NCI-H1048 (cell line): Measurements from ENCODE around the gene GDE1.
"Not testable (repeated sequence)": the region's sequence is repeated elsewhere in the genome, so short reads cannot be mapped to it uniquely, and the experiment has no call there.

Experiments used
- DNase-seq: peaks from one replicate; lab custom pipeline; 2025; lab: John Stamatoyannopoulos, UW

GDE1 gene, protein sequence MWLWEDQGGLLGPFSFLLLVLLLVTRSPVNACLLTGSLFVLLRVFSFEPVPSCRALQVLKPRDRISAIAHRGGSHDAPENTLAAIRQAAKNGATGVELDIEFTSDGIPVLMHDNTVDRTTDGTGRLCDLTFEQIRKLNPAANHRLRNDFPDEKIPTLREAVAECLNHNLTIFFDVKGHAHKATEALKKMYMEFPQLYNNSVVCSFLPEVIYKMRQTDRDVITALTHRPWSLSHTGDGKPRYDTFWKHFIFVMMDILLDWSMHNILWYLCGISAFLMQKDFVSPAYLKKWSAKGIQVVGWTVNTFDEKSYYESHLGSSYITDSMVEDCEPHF

DNA sequence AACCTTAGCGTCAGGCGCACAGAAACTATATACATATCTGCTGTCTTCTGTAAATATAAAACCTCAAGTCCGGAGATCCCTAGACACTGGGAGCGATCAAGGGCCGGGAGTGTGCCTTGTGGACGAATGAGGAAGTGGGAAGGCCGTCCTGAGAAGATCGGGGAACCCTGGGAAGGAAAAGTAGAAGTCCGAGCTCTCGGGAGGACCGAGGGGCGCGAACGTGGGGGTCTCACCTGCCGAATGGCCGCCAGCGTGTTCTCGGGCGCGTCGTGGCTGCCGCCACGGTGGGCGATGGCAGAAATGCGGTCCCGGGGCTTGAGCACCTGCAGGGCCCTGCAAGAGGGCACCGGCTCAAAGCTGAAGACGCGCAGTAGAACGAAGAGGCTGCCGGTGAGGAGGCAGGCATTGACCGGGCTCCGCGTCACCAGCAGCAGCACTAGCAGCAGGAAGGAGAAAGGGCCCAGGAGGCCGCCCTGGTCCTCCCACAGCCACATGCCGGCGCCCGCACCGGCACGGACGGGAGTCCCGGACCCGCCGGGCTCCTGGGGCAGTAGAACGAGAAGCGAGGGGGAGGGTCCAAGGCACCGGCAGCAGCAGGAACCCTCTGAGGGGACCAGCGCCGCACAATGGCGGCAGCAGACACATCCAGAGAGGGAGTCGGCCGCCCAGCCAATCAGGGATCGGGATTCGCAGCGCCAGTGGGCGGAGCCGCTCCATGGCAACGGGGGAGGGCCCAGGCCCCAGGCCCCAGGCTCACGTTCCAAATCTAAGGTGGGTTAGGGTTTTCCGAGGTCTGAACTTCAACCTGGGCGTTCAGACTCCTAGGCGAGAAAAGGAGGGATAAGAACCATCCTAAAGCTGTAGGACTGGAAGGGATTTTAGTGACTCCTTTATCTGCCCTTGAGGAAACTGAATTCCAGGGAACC, at the start of gene GDE1:
Gene GDE1, minus strand, starts transcription at position 628 of the 926 bp plus-strand sequence. Its CDS starts 134 bp downstream, at position 494.
- DNase-seq = peak; percentile 50

DNA sequence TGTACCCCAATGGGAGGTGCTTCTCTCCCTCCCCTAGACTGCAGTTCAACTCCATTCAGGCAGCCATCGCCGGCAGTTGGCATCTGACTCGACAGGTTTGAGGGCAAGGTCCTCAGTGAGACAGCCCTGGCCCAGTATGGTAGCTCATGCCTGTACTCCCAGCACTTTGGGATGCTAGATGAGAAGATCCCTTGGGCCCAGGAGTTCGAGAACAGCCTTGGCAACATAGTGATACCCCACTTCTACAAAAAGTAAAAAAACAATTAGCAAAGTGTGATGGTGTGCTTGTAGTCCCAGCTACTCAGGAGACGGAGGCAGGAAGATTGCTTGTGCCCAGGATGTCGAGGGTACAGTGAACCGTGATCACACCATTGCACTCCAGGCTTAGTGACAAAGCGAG, 45.7 kb upstream of the GDE1 start:
- no peak for DNase-seq

DNA sequence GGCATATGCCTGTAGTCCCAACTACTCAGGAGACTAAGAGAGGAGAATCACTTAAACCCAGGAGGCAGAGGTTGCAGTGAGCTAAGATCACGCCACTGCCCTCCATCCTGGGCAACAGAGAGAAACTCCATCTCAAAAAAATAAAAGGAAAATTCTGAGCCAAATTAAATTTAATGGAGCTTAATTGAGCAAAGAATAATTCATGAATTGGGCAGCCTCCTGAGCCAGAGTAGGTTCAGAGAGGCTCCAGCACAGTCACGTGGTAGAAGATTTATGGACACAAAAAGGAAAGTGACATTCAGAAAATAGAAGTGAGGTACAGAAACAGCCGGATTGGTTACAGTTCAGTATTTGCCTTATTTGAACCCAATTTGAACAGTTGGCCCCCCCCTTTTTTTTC, 44.5 kb upstream of the GDE1 start:
- no peak for DNase-seq

DNA sequence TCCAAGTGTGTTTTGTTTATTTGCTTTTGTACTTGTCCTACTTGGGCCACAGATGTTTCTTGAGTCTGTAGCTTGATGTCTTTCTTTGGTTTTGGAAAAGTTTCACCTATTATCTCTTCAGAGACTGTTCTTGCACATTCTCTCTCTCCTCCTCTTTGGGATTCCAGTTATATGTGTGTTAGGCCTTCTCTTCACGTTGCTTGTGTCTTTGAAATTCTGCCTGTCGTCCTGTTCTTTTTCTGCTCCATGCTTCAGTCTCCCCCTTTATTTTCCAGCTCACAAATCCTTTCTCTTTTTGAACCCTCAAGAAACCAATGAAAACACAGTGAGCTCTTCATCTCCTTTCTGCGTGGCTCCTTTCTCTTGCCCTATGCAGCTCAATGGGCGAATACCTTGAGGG, 41.5 kb upstream of the GDE1 start:
- DNase-seq = no peak

DNA sequence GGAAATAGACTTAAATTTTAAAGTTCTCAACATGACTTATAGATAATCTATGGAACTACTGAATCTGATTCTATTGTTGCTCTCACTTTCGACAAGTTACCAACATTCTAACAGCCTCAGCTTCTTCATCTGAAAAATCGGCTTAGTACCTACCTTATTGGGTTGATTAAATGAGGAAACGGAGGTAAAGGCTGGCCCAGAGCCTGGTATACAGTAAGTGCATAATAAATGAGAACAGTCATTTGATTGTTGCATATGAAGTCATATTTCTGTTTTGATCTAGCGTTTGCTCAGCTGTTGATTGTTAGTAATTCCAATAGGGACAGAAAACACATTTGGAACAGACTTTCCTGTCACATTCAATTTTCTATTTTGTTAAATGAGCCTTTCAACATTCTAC, 38.2 kb upstream of the GDE1 start:
- DNase-seq = no peak

DNA sequence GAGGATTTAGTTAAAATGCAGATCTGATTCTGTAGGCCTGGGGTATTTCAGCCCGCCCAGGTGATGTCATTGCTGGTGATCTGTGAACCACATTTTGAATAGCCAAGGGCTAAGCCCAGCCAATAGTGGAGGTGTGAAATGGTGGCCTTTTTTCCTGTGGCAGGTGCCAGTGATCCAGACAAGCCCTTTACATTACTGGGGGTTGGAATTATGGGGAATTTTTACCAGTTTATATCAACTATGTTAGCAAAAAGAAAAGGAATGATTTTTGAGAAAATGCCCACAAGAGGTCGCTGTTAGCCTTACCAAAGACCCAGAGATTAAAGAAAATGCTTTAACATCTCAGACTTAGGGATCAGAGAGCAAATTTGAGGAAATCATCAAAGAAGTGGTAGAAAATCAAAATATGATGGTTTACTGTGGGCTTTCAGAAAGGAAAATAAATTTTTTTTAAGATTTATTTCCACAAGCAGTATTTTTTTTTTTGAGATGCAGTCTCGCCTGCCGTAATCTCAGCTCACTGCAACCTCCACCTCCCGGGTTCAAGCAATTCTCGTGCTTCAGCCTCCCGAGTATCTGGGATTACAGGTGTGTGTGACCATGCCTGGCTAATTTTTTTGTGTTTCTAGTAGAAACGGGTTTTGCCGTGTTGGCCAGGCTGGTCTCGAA, 37.5 kb upstream of the GDE1 start:
- DNase-seq = no peak

DNA sequence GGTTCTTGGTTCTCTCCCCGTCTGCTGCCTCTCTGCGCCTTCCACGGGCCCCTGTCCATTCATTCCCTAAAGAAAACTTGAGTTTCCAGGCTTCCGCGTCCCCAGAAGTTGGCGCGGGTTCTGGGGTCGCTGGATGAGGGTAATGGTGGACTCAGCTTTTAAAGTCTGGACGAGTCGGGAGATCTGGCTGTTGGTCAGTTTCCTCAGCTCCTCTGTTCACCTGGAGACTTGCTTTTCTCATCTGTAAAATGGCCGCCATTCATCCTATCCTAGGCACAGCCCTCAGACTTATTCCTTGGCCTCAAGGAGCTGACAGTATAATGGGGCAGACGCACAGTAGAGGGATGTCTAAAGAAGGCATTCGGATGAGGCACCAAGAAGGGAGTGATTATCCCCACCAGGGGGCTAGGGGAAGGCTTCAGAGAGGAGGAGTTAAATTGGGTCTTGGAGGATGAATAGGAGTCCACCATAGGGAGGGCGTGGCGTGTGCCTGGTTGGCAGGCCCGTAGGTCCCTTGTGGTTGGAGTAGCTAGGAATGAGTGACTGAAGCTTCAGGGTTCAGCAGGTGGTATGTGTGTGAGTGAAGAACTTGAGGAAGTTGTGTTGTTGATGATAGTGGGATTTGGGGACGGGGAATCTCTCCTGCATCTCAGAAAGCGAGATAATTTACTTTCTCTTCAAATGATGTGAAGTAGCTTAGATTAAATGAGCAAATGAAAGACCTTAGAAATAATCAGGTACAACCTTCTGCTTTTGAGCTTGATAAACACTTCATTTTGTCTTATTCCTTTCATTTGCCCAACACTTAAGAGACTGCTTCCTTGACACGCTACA, 34.3 kb upstream of the GDE1 start:
- DNase-seq = no peak

DNA sequence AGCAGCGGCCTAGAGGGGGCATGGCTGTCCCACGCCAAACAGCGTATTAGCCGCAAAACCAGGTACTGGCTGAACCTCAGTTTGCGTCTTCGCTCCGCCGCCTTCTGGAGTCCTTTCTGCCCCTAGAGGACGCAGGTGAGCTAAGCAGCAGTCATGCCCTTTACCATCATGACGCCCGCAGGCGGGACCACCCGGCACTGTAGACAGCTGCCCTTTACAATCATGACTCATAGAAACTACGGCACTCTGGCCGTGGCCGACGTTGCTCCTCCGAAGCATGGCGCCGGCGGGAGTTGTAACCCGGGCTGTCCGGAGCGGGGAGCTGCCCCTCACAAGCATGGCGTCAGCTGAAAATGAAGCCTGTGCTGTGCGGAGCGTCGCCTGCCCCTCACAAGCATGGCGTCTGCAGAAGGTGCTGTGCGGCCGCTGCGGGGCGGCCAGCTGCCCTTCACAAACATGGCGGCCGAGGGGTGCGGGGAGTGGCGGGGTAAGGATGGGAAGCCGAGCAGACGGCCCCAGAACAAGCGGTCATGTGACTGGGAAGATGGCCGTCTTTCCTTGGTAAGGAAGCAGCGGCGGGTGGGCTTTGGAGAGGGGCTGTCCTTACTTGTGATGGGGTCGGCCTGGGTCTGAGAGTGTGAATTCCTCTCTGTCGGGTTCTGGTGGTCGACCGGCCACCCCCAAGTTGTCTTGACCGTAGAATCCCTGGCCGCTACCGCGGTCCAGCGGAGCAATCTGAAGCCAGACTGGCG, 33.5 kb upstream of the GDE1 start, which contains the start of gene VPS35L:
Gene VPS35L, plus strand, starts transcription at position 518 of the 752 bp plus-strand sequence. Its CDS starts 27 bp downstream, at position 545.
- peak; percentile 53 for DNase-seq

DNA sequence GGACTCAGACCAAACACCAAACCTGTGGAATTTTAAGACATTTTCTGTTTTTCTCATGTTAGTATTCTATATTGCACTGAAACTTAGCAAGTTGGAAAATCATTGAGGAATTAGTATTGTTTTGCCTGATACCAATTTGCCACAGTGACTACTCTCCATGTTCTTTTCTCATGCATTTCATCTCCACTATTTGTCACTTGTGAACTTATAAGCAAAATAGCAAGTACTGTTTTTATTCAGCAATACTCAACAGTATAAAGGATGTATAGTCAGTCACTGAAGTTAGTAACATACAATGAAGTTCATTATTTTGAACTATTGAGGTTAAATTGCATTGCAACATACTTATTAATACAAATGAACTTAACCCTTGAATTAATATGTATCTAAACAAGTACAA, 27.8 kb upstream of the GDE1 start:
- DNase-seq = no peak

DNA sequence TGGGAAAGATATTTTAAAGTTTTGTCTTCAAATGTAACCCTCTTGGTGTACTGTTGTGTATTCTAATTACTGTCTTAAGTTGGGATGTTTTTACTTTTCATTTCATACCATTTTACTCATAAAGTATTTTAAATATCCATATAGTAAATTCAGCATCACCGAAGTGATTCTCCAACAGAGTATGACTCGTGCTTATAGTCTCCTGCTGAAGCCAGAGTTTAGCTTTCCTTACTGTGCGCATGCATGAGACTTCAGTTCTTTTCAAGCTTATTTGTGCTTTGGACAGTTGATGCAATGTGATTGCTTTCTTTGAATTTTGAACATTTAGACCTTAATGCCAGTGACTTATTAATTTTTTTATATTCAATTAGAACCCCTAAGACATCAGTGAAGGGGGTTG, 26.2 kb upstream of the GDE1 start:
- no peak for DNase-seq

DNA sequence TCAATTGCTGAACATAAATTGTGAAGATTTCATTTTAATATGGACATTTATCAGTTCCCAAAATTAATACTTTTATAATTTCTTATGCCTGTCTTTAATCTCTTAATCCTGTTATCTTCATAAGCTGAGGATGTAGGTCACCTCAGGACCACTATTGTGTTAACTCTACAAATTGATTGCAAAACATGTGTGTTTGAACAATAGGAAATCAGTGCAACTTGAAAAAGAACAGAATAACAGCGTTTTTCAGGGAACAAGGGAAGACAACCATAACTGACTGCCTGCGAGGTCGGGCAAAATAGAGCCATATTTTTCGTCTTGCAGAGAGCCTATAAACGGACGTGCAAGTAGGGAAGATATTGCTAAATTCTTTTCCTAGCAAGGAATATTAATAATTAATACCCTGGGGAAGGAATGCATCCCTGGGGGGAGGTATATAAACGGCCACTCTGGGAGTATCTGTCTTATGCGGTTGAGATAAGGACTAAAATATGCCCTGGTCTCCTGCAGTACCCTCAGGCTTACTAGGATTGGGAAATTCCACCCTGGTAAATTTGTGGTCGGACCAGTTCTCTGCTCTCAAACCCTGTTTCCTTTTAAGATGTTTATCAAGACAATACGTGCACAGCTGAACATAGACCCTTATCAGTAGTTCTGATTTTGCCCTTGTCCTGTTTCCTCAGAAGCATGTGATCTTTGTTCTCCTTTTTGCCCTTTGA, 21.5 kb upstream of the GDE1 start:
- not testable (repeated sequence) for DNase-seq

DNA sequence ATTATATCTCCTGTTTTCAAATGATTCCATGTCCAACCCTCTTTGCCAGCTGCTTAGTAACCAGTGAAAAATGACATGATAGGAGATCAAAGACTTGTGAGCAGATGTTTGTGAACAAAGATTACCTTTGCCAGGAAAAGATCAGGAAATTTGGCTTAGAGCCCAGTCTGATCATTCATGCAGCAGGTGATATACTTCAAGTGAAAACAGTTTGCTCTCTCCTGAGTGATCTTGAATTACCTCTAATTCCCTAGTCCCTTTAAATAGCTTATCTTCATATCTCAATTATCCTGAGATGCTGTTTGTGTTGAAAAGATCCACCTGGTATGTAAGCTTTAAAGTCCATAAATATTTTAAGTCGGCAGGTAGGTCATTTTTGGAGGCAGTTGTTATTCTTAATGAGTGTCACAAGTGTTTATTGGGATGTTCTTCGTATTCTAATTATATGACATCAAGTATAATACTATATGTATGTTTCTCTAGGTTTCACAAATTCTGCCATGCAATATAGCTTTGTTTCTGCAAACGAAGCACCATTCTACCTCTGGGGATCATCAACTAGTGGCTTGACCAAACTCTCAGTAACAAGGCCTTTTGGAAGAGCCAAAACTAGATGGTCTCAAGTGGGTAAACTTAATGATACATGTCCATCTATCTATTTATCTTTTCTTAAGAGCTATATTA, 20.4 kb upstream of the GDE1 start:
- no peak for DNase-seq

DNA sequence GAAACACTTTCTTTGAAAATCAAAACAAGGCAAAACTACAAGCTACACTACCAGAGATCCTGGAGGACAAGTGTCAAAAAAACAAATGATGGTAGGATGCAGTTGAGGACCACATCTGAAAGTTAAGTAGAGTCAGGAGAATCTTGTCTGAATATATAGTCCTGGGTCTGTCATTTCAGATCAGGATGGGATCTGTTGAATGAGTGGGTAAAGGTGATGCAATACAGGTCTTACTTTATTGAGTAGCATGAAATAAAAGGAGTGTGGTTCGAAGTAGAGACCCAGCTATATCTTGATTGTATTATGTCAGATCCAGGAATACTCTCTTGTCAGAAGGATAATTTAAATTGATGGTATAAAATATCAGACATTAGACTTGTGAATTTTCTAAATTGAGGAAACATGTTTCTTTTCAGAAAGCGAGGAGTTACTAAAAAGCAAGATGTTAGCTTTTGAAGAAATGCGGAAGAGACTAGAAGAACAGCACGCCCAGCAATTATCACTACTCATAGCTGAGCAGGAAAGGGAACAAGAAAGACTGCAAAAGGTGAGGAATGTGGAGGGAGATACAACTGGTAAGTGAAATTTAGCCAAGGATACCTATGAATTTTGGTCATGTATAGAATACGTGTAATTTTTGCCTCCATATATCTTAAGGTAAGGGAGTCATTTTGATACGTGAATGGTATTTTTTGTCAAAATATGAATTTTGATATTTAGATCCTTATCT, 18.5 kb upstream of the GDE1 start:
- DNase-seq = no peak

DNA sequence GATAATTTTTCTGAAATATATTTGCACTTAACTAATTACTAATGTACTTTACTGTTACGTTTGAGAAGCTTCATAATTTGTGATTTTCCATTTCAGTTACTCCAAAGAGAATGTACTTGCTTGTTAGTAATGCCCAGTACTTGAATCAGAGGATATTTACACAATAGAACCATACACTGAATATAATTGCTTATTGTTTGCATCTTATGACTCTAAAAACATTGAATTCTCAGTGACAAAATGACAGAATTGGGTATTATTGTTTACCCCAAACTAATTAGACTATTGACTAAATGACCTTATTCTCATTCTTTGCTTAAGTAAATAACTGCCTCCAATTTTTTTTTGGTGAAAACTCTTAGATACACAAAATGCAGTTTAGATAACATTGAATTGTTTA, 10.7 kb upstream of the GDE1 start:
- no peak for DNase-seq

DNA sequence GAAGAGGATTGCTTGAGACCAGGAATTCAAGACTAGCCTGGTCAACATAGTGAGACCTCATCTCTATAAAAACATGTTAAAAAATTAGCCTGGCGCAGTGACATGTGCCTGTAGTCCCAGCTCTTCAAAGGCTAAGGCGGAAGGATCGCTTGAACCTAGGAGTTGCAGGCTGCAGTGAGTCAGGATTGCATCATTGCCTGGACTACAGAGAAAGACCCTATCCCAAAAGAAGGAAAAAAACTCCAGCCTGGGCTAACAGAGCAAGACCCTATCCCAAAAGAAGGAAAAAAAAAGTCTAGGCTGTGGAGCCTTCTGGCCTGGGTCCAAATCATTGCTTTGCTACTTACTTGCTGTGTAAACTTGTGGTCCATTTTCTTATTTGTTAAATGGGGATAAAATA, 6.8 kb upstream of the GDE1 start:
- no peak for DNase-seq

DNA sequence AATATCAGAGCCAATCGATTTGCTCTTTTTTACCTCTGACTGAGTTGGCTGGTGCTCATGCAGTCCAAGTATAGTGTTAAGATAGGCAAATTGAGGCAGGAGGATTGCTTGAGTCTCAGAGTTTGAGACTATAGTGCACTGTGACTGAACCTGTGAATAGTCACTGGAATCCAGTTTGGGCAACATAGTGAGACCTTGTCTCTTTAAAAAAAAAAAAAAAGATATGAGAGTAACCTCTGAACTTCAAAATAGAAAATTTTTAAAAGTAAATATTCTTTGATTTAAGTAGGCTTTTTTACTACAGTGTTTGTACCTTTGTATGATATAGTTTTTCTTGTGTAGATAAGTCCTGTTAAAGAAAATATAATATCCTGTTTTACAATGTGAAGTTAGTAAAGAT, 5.3 kb upstream of the GDE1 start:
- DNase-seq = no peak

DNA sequence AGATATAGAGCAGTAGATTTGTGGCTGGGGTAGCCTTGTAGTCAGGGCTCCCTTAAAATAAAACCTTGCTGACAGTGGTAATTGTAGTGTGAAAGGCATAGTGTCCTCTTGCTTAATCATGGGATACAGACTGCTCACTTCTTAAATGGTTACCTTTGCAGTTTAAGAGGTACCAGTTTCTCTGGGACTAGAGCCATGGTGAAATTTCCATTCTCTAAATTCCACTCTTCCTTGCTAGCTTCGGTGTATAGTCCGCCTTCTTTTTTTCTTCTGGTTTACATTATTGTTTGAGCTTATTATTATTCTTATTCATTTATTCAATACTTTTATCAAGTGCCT, 3.5 kb upstream of the GDE1 start:
- no peak for DNase-seq

DNA sequence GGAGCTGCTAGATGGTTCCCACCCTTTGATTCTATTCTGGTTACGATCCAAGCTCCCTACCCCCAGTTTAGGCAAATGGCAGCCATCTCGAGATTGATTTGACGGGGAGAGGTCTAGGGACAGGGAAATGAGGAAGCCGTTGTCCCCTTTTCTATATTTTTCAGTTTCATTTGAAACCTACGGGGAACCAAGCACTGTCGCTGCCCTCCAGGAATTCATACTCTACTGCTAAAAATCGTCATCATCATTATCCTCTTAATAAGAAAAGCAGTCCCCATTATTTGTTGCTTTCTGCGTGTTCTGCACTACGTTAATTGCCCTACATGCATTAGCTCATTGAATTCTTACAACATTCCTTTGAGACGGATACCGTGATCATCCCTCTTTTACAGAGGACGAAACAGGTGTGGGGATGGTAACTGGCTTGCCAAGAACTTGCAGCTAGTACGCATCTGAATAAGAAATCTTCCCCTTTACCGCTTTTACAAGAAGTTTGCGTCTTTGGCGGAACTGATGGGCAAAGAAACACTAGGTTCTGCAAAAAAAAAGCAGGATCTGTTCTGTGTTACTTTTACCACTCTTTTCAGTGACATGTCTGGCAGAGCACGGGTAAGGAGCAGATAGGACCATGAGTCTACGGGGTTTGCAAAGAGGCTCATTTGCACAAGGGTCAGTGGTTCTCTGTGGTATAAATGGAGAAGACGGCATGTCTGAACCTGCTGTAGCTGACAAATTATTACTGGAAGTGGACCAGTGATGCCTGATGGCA, 2.9 kb upstream of the GDE1 start:
- DNase-seq = no peak

DNA sequence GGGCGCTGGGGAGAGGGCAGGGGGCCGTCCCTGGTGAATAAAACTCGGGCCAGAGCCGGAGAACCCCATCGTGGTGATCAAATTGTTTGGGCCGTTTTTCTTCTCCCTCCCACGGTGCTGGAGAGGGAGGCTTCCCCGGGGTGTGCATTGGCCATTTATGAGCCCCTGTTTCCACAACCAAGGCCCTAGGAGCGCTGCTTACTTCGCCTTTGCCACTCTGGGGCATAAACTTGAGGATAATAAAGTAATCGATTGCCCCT, 2.4 kb upstream of the GDE1 start:
- no peak for DNase-seq
